Globus pallidus (tissue), 1 donor: ENCODE measurements around the gene EFNA3.
A peak's percentile ranks its signal among the peaks of the same experiment; 100 is the strongest.
"Not testable (repeated sequence)": the region's sequence is repeated elsewhere in the genome, so short reads cannot be mapped to it uniquely, and the experiment has no call there.

ENCODE experiments used
- DNase-seq: peaks from one replicate; pipeline ENCODE4 v3.0.0-alpha.2; 2015; ENCODE audit warnings: low spot score

The EFNA3 gene

GRCh38 chr1:155110826-155111225 lies 32.2 kb downstream of the EFNA3 start:
- no peak for DNase-seq

DNA sequence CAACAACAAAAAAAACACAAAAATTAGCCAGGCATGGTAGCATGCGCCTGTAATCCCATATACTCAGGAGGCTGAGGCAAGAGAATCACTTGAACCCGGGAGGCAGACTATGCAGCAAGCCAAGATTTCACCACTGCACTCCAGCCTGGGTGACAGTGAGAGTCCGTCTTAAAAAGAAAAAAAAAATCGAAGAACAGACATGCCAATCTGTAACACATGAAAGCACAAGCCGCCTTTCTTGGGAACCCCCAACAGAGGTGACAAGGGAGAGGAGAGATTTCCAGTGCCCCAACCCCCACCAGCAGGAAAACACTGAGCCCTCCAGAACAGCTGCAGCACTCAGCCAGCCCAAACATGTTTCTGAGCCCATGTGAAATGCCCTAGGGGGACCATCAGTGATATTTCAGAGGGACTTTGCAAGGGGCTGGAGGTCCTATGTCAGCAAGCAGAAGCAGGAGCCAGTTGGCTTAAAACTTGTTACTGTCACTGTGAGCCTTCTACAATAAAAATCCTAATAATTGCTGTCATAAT lies 34.9 kb downstream of the EFNA3 start:
- DNase-seq, result no peak

DNA sequence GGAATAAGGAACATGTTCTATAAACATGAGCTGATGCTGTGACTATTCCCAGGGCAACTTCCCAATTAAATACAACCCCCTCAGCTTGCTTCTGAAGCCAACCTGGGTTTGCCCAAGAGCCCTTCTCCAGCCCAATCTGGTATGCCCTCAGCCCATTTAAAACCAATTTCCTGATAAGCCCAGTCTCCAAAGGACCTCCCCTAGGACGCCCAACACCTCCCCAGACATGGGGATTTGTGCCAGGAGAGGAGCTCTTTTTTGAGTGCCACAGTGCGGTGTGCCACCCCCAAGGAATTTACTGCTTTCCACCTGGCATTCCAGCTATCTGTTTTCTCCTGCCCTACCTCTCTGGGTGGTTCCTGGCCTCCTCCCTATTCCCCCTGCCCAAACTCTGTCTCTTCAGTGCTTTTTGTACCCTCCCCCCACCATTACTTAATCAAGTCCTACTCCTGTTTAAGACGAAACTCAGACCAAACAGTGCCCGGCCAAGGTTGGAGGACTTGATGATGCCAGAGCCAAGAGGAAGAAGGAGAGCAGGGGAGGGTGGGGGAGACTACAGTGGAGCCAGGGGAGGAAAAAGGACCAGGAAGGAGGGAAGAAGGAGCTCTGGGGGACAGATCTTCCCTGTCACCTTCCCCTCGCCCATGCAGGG lies 37.6 kb downstream of the EFNA3 start:
- no peak for DNase-seq

GRCh38 chr1:155117610-155118009 lies 39.0 kb downstream of the EFNA3 start:
- DNase-seq, result no peak

DNA sequence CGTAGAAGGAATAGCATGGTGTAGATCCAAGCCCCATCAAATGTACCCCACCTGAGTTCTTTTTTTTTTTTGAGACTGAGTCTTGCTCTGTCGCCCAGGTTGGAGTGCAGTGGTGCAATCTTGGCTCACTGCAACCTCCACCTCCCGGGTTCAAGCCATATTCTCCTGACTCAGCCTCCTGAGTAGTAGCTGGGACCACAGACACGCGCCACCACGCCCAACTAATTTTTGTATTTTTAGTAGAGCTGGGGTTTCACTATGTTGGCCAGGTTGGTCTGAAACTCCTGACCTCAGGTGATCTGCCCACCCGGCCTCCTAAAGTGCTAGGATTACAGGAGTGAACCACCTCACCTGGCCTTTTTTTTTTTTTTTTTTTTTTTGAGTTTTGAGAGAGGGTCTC lies 39.5 kb downstream of the EFNA3 start:
- DNase-seq, result not testable (repeated sequence)

- no peak for DNase-seq
These were observed 41.6 kb downstream of the EFNA3 start for GRCh38 chr1:155120253-155120652.

GRCh38 chr1:155121249-155121648 lies 42.6 kb downstream of the EFNA3 start:
- DNase-seq, result no peak

DNA sequence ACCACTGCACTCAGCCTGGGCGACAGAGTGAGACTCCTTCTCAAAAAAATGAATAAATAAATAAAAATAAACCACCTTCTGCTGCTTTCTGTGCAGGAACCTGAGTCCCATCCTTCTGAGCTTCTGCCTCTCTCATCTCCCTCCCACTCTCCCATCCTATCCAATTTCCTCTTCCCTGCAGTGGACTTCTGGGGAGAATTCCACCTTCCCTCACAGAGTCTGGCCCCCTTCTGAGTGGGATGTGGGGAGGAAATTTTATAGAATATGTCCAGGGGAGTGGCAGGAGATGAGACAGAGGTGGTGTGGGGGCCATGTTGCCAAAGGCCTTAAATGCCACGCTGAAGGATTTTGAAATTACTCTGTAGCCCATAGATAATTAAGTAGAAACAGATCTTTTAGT lies 43.7 kb downstream of the EFNA3 start:
- no peak for DNase-seq

- DNase-seq, result no peak
These were observed 45.2 kb downstream of the EFNA3 start for GRCh38 chr1:155123801-155124200.

DNA sequence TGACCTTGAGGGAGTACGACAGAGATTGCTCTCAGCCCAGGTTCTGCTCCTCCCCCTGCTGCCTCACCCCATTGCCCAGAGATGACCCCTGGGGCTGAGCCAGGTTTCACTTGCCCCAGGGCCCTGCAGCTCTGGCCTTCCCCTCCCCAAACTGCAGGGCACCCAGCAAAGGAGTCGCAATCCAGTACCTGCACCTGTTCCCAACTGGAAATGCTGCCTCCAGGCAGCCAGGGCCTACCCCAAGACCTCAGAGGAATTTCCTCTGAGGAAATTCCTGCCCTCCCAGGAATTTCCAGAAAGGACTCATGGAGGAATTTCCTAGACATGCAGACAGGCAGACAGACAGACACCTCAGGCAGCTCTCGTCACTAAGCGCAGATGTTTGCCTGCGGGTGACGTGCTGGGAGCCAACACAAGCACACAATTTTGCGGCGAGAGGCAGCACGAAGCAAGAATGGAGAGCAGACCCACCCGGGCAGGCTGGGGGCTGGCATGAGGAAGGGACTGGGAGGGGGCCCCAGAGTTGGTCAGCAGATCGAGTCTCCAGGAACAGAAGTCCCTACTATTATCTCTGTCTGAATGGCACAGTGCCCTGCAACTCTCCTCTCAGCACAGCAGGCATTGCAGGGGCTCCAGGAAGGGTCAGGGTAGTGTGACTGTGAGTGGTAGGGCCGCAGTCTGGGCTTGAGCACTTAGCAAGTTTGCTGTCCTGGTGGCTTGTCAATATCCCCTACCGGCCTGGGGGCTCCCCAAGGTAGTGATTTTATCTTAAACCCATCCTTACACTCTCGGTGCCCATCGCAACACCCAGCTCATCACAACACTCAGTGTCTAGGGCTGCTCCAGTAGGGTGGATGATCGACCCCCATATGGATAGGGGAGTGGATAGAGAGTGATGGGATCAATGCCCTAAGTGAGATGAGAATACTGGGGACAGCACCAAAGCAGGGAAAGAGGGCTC lies 46.1 kb downstream of the EFNA3 start:
- DNase-seq, result no peak

DNA sequence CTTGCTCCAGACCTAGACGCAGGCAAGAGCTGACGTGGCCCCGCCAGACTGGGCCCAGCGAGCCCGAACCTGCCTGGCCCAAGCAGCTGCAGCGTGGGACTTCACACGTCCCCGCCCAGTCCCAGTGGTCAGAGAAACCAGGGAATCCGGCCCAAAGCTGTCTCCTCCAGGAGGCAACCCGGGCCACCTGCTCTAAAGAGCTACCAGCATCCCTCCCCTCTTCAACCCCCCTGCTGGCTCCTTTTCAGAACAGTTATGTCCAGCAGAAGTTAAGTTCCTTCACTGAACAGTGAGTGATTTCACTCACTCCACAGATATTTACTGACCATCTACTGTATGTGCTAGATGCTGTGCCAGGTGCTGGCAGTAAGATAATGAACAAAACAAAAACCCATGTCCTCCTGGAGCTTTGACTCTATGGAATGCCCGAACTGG lies 46.9 kb downstream of the EFNA3 start:
- DNase-seq, result no peak

DNA sequence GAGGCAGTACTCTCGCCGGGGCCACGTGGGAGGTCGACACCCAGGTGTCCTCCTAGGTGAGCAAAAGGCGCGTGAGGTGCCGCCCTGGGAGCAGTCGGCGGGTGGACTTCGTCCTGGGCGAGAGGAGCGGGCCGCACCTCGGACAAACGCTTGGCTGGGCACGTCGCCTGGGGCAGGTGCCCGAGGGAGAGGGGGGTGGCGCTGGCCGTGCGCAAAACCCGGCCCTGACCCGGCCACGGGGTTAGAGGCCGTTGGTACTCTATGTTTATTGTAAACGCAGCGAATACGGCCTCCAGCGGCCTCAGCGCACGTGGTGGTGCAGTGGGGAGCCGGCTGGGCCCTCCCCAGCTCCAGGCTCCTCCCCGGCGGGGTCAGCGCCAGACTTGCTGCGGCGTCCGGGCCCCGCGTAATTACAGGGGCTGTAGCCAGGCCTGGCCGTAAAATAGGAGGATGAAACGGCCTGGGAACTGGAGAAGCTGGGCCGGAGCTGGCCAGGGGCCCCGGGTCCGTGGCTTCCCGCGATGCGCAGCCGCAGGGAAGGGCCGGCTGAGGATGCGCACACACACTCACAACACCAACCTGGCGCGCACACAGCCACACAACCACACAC lies 47.4 kb downstream of the EFNA3 start:
- peak; percentile 90 for DNase-seq

DNA sequence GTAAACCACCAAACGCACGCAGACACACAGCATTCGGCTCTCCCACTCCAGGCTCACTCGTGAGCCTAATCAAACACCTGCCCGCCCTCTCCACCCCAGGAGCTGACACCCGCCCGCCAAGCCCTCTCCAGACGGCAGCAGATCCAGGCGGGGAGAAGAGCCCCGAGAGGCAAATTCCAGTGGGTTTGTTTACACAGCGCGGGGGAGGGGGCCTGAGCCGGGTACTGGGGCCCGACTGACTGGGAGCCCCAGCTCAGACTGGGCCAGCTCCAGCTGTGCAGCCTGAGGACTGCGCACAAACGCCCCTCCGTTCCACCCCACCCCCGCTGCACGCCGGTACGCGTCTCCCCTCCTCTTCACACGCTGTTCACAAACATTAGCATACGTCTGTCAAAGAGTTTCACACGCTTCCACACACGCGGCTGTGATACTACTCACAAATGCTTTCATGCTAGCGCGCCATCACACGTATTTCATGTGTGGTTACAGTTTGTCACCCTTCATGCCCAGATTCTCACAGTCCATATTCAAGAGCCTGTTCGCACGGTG lies 48.0 kb downstream of the EFNA3 start:
- peak; percentile 81 for DNase-seq

- peak; percentile 98 for DNase-seq
These were observed 48.7 kb downstream of the EFNA3 start, which contains the start of gene EFNA1 for GRCh38 chr1:155127105-155127966. EFNA1 (plus strand) TSS chr1:155127876; CDS start chr1:155127978, 102 bp downstream.

- DNase-seq, result no peak
These were observed 49.5 kb downstream of the EFNA3 start for GRCh38 chr1:155127967-155128754.

DNA sequence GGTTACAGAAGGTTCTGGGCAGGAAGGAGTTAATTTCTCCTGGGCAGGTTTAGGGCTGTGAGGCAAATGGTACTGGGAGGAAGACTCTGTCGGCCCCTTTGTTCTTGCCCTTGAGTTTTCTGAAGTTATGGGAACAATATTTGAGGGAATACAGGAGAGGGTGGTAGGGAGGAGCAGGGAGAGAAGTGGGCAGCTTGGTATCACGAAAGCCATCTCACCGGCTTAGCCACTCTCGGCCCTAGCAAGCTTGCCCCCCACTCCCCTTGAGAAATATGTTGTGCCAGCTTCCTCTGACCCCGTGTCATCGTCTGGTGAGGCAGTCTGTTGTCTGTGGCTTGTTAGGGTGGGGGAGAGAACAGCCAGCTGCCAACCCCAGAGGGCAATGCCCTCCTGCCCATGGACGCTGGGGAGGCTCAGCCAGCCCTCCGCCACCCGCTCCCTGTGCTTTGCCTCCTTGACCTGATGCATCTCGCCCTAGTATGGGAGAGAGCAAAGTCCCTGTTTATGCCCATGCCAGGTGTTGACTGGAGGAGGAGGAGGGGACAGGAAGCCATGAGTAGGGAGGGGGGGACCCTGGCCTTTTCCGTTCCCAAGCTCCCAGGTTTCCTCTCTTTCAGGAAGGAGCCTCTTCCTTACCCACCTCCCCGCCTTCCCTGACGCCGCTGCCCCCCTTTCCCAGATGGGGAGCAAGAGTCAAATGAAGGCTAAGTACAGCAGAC lies 50.3 kb downstream of the EFNA3 start:
- peak; percentile 76 for DNase-seq

DNA sequence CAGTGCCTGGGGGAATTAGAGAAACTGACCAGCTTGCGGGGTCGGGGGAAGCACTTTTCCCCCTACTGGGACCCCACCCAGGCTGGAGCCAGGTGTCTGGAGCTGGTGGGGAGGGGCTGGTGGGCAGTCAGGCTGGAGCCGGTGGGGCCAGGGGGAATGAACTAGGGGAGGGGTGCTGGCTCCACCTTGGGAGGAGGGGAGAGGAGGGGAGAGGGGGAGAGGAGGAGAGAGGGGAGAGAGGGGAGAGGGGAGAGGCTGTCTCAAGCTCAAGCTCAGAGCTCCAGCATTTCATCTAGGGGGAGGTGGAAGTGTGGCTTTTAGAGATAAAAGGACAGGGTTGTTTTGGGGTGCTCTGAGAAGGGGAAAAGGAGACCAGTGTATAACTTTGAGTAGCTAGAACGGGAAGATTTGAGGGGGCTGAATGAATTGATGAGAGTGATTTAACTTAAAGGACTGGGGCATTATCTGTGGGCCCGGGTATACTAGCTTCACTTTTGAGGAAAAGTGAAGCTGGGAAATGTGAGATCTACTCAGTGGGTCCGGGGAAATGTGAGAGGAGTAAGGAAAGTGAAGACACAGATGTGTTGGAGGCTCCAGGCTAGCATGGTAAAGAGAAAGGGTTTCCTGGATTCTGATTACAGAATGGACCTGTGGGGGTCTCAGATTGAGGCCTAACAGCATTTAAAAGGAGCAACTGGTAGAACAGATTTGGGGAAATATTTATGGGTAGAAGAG lies 51.8 kb downstream of the EFNA3 start:
- DNase-seq, result no peak

- no peak for DNase-seq
These were observed 52.6 kb downstream of the EFNA3 start for GRCh38 chr1:155131285-155131684.

DNA sequence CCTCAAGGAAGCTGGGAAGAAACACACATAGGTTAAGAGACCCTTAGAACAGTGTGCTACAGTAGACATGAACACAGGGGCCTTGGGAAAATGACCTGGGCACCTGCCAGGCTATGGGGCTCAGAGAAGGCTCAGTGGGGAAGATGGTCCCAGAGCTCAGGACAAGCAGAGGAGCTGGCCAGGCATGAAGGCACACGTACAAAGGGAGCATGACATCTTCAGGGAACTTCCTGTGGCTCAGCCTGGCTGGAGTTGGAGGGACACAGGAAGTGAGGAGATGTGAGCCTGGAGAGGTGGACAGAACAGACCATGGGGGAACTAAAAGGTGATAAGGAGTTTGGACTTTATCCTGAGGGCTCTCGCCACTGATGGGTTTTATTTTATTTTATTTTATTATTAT lies 53.2 kb downstream of the EFNA3 start:
- DNase-seq, result no peak
